ENCODE data around the gene ACER2.
A peak's percentile ranks its signal among the peaks of the same experiment; 100 is the strongest.

Gene ACER2

GRCh38 chr9:19486803-19487202 lies 78.0 kb downstream of the ACER2 start:
- no peak for DNase-seq (ENCODE audit: low read depth in 2 of 2)

- DNase-seq (ENCODE audit: low read depth in 2 of 2), result no peak
These were observed 79.9 kb downstream of the ACER2 start for GRCh38 chr9:19488721-19489120.

- no peak for DNase-seq (ENCODE audit: low read depth in 2 of 2)
These were observed 81.5 kb downstream of the ACER2 start for GRCh38 chr9:19490269-19490668.

GRCh38 chr9:19490828-19491227 lies 82.0 kb downstream of the ACER2 start:
- DNase-seq (ENCODE audit: low read depth in 2 of 2), result no peak

GRCh38 chr9:19492775-19493173 lies 84.0 kb downstream of the ACER2 start:
- DNase-seq (ENCODE audit: low read depth in 2 of 2), result no peak

GRCh38 chr9:19493174-19493811 lies 84.5 kb downstream of the ACER2 start:
- DNase-seq (ENCODE audit: low read depth in 2 of 2), result peak in 1 of 2 donors; percentile 8

GRCh38 chr9:19493876-19494275 lies 85.1 kb downstream of the ACER2 start:
- no peak for DNase-seq (ENCODE audit: low read depth in 2 of 2)

- no peak for DNase-seq (ENCODE audit: low read depth in 2 of 2)
These were observed 86.6 kb downstream of the ACER2 start for GRCh38 chr9:19495186-19496028.

GRCh38 chr9:19496321-19497050 lies 87.7 kb downstream of the ACER2 start:
- DNase-seq (ENCODE audit: low read depth in 2 of 2), result no peak

- DNase-seq (ENCODE audit: low read depth in 2 of 2), result no peak
These were observed 88.5 kb downstream of the ACER2 start for GRCh38 chr9:19497276-19497675.

GRCh38 chr9:19498015-19498414 lies 89.2 kb downstream of the ACER2 start:
- no peak for DNase-seq (ENCODE audit: low read depth in 2 of 2)

Data from stimulated activated CD8-positive, alpha-beta memory T cell treated with anti-CD3 and anti-CD28 coated beads, Interleukin-2, amount 100 ng/mL, for 1 hour (primary cell).